ENCODE data around the gene ZC2HC1C.
"Not testable (repeated sequence)": the region's sequence is repeated elsewhere in the genome, so short reads cannot be mapped to it uniquely, and the experiment has no call there.

The ZC2HC1C gene

GRCh38 chr14:75096959-75097358, 27.5 kb downstream of the ZC2HC1C start:
- Mint-ChIP-seq H3K4me3 (no peak overlapping the region), H3K4me1 (ENCODE audit: low read depth) (no peaks in the 10 kb centered on the region), H3K27ac (no peak overlapping the region), H3K27me3 (no peaks in the 10 kb centered on the region), H3K36me3 (ENCODE audit: low read depth) (peaks cover 65% of the 10 kb centered on the region), H3K9me3 (no peaks in the 10 kb centered on the region)

DNA sequence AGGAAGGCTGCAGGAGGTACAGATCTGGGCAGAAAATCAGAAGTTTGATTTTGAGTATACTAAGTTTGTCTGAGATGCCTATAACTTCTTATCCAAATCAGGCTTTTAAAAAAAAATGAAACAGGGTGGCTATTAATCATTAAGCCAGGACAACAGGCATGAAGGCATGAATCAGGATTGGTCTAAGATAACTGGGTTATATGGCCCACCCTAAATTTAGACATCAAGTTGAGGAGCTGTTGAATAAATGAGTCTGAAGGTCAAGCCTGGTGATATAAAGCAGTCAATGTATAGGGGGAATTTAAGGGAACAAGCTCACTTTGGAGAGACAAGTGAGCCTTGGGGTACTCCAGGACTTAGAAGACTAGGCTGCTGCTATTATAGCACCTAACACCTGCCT, 28.8 kb downstream of the ZC2HC1C start:
- Mint-ChIP-seq H3K4me3 (no peak overlapping the region), H3K9me3 (no peaks in the 10 kb centered on the region), H3K27ac (no peak overlapping the region), H3K4me1 (ENCODE audit: low read depth) (no peaks in the 10 kb centered on the region), H3K27me3 (no peaks in the 10 kb centered on the region), H3K36me3 (ENCODE audit: low read depth) (peaks cover 64% of the 10 kb centered on the region)

DNA sequence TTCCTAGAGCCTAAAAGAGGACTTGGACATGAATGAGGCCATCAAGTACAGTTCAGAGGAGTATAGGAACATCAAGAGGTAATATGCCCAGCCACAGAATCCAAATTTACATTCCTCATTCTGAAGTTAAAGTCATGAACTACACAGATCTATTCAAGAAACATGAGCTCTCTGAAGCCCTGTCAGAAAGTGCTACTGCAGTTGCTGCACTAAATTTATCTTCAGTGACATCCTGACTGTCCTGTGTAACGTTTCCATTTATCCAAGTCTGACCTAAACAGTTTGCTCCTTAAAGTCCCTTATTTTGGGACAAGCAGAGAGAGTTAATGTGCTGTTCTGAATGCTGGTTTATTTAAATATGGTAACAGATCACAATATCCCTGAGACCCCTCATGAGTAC, 29.2 kb downstream of the ZC2HC1C start:
- H3K27ac Mint-ChIP-seq, result no peak overlapping the region
- no peak overlapping the region for H3K4me3 Mint-ChIP-seq
- no peaks in the 10 kb centered on the region for H3K4me1 Mint-ChIP-seq (ENCODE audit: low read depth)
- peaks cover 66% of the 10 kb centered on the region for H3K36me3 Mint-ChIP-seq (ENCODE audit: low read depth)
- H3K27me3 Mint-ChIP-seq, result no peaks in the 10 kb centered on the region
- H3K9me3 Mint-ChIP-seq, result no peaks in the 10 kb centered on the region

DNA sequence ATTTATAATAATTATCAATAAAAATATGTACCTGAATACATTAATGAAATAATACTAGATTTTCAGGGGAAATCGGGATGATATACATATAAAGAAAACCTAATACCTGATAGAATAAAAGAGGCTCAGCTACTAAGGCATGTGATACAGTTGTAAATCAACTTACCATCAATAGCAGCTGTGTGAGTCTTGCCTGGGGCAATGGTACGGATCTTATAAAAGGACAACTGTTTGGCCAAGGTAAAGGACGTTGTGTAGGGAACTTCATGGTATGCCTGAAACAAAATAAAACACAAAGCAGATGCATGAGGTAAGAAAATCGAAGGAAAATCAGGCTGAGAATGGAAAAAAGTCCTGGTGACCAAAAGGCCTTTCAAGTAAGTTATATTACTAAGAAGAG, 32.0 kb downstream of the ZC2HC1C start:
- Mint-ChIP-seq H3K27ac (no peak overlapping the region), H3K4me3 (no peak overlapping the region), H3K9me3 (no peaks in the 10 kb centered on the region), H3K36me3 (ENCODE audit: low read depth) (peaks cover 61% of the 10 kb centered on the region), H3K4me1 (ENCODE audit: low read depth) (no peaks in the 10 kb centered on the region), H3K27me3 (no peaks in the 10 kb centered on the region)

GRCh38 chr14:75107186-75107585, 37.7 kb downstream of the ZC2HC1C start:
- H3K27ac Mint-ChIP-seq, result no peak overlapping the region
- no peaks in the 10 kb centered on the region for H3K27me3 Mint-ChIP-seq
- peaks cover 67% of the 10 kb centered on the region for H3K36me3 Mint-ChIP-seq (ENCODE audit: low read depth)
- no peaks in the 10 kb centered on the region for H3K4me1 Mint-ChIP-seq (ENCODE audit: low read depth)
- no peak overlapping the region for H3K4me3 Mint-ChIP-seq
- no peaks in the 10 kb centered on the region for H3K9me3 Mint-ChIP-seq

DNA sequence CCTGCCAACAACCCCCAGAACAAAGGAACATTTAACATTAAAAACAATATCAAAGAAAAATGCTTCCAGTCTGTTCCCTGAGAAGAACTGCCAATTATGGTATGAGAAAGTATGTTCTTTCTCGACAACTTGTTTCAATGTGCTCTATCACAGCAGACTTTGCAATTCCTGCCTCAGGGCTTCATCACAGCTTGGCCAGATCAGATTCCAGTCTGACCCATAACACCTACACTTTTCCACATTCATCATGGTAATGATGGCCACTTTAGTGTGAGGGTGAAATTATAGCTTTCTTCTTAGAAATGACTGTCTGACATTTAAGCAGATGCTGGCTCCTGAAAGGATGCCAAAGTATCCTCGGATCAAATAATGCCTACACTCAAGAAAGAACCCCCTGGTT, 40.4 kb downstream of the ZC2HC1C start:
- Mint-ChIP-seq H3K9me3 (no peaks in the 10 kb centered on the region), H3K4me1 (ENCODE audit: low read depth) (peaks cover 10% of the 10 kb centered on the region), H3K36me3 (ENCODE audit: low read depth) (peaks cover 76% of the 10 kb centered on the region), H3K27me3 (no peaks in the 10 kb centered on the region), H3K27ac (no peak overlapping the region), H3K4me3 (no peak overlapping the region)

GRCh38 chr14:75113932-75114539, 44.6 kb downstream of the ZC2HC1C start:
- H3K27ac Mint-ChIP-seq, result no peak overlapping the region
- H3K4me1 Mint-ChIP-seq (ENCODE audit: low read depth), result peaks cover 10% of the 10 kb centered on the region
- no peak overlapping the region for H3K4me3 Mint-ChIP-seq
- H3K27me3 Mint-ChIP-seq, result no peaks in the 10 kb centered on the region
- H3K9me3 Mint-ChIP-seq, result no peaks in the 10 kb centered on the region
- peaks cover 76% of the 10 kb centered on the region for H3K36me3 Mint-ChIP-seq (ENCODE audit: low read depth)

DNA sequence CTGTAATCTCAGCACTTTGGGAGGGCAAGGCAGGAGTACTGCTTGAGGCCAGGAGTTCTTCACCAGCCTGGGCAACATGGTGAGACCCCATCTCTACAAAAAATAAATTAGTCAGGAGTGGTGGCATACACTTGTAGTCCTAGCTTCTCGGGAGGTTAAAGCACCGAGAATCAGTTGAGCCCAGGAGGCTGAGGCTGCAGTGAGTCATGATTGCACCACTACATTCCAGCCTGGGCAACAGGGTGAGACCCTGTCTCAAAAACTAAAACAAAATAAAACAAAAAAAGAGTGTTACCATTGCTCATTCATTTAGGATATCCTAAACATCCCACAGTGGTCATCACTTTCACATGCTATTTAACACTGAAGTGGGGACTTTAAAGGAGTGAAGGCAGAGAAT, 49.6 kb downstream of the ZC2HC1C start:
- H3K36me3 Mint-ChIP-seq (ENCODE audit: low read depth), result peaks cover 55% of the 10 kb centered on the region
- no peak overlapping the region for H3K27ac Mint-ChIP-seq
- no peak overlapping the region for H3K4me3 Mint-ChIP-seq
- H3K4me1 Mint-ChIP-seq (ENCODE audit: low read depth), result peaks cover 26% of the 10 kb centered on the region
- H3K9me3 Mint-ChIP-seq, result no peaks in the 10 kb centered on the region
- H3K27me3 Mint-ChIP-seq, result no peaks in the 10 kb centered on the region

- H3K4me1 Mint-ChIP-seq (ENCODE audit: low read depth), result peaks cover 38% of the 10 kb centered on the region
- no peaks in the 10 kb centered on the region for H3K9me3 Mint-ChIP-seq
- H3K36me3 Mint-ChIP-seq (ENCODE audit: low read depth), result peaks cover 51% of the 10 kb centered on the region
- H3K27ac Mint-ChIP-seq, result no peak overlapping the region
- H3K27me3 Mint-ChIP-seq, result no peaks in the 10 kb centered on the region
- H3K4me3 Mint-ChIP-seq, result no peak overlapping the region
Observed at GRCh38 chr14:75120541-75121291, 51.3 kb downstream of the ZC2HC1C start.

GRCh38 chr14:75121552-75121951, 52.1 kb downstream of the ZC2HC1C start:
- Mint-ChIP-seq H3K27me3 (no peaks in the 10 kb centered on the region), H3K4me3 (no peak overlapping the region), H3K9me3 (no peaks in the 10 kb centered on the region), H3K36me3 (ENCODE audit: low read depth) (peaks cover 53% of the 10 kb centered on the region), H3K27ac (no peak overlapping the region), H3K4me1 (ENCODE audit: low read depth) (peaks cover 43% of the 10 kb centered on the region)

DNA sequence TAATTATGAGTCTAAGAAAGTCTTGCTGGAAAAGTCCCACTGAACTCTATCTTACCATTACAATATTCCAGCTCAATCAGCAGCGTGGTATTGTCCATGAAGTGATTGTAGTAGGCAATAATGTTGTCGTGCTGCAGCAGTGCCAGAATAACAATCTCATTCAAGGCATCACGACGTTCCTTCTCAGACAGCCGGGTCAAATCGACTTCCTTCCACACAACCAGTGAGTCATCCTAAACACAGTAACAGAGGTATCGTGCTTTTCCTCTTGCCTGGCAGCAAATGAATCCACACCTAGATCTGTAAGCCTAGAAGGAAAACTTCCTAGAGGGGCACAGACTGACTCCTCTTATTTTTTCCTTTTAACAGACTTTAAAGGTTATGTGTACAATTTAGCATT, 54.5 kb downstream of the ZC2HC1C start:
- Mint-ChIP-seq H3K4me3 (peak overlapping the region; percentile 51), H3K36me3 (ENCODE audit: low read depth) (peaks cover 39% of the 10 kb centered on the region), H3K9me3 (no peaks in the 10 kb centered on the region), H3K4me1 (ENCODE audit: low read depth) (peaks cover 59% of the 10 kb centered on the region), H3K27me3 (no peaks in the 10 kb centered on the region), H3K27ac (peak overlapping the region; percentile 84)

GRCh38 chr14:75125617-75126016, 56.2 kb downstream of the ZC2HC1C start:
- H3K27ac Mint-ChIP-seq, result peak overlapping the region; percentile 95
- peaks cover 59% of the 10 kb centered on the region for H3K4me1 Mint-ChIP-seq (ENCODE audit: low read depth)

GRCh38 chr14:75126121-75126544, 56.7 kb downstream of the ZC2HC1C start:
- peak overlapping the region; percentile 95 for H3K27ac Mint-ChIP-seq
- H3K27me3 Mint-ChIP-seq, result no peaks in the 10 kb centered on the region
- H3K9me3 Mint-ChIP-seq, result no peaks in the 10 kb centered on the region
- H3K36me3 Mint-ChIP-seq (ENCODE audit: low read depth), result peaks cover 24% of the 10 kb centered on the region
- H3K4me1 Mint-ChIP-seq (ENCODE audit: low read depth), result peaks cover 55% of the 10 kb centered on the region
- H3K4me3 Mint-ChIP-seq, result peak overlapping the region; percentile 97

More at GRCh38 chr14:75125617-75126016, 56.2 kb downstream of the ZC2HC1C start:
- H3K9me3 Mint-ChIP-seq, result no peaks in the 10 kb centered on the region
- peaks cover 25% of the 10 kb centered on the region for H3K36me3 Mint-ChIP-seq (ENCODE audit: low read depth)
- H3K27me3 Mint-ChIP-seq, result no peaks in the 10 kb centered on the region
- H3K4me3 Mint-ChIP-seq, result peak overlapping the region; percentile 97

- Mint-ChIP-seq H3K36me3 (ENCODE audit: low read depth) (peaks cover 22% of the 10 kb centered on the region), H3K4me1 (ENCODE audit: low read depth) (peaks cover 48% of the 10 kb centered on the region), H3K9me3 (no peaks in the 10 kb centered on the region), H3K27ac (peak within 1 kb of the TSS; percentile 99), H3K4me3 (peak within 1 kb of the TSS; percentile 97), H3K27me3 (no peaks in the 10 kb centered on the region)
Observed at GRCh38 chr14:75126679-75127473, 57.4 kb downstream of the ZC2HC1C start, which contains the start of gene NEK9. NEK9 (minus strand) TSS chr14:75127048; CDS start chr14:75126921, 127 bp downstream.

DNA sequence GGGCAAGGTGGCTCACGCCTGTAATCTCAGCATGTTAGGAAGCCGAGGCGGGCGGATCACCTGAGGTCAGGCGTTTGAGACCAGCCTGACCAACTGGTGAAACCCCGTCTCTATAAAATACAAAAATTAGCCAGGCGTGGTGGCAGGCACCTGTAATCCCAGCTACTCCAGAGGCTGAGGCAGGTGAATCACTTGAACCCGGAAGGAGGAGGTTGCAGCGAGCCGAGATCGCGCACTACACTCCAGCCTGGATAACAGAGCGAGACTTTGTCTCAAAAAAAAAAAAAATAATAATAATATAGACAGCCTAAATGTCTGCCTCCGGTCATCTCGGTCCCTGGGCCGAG, 58.0 kb downstream of the ZC2HC1C start:
- H3K9me3 Mint-ChIP-seq, H3K27me3 Mint-ChIP-seq: not testable (repeated sequence)
- Mint-ChIP-seq H3K4me1 (ENCODE audit: low read depth) (peaks cover 46% of the 10 kb centered on the region), H3K4me3 (peak overlapping the region; percentile 97), H3K36me3 (ENCODE audit: low read depth) (peaks cover 21% of the 10 kb centered on the region), H3K27ac (peak overlapping the region; percentile 99)

Measured in stimulated activated naive CD8-positive, alpha-beta T cell treated with anti-CD3 and anti-CD28 coated beads, Interleukin-15, Interleukin-2, amounts not matched to agents 100 ng/mL and 50 ng/mL, for 24 hours (primary cell).